ENCODE data around the gene RUNX2. TPM values are rescaled to one million over a fixed set of nuclear protein-coding genes. Genes with fewer than 3 reads are reported as not detected.
A peak's percentile ranks its signal among the peaks of the same experiment; 100 is the strongest.

The RUNX2 gene
- total RNA-seq, 4 donors from 2014 or later: 0.65 to 2.4 (median 1.3) TPM

DNA sequence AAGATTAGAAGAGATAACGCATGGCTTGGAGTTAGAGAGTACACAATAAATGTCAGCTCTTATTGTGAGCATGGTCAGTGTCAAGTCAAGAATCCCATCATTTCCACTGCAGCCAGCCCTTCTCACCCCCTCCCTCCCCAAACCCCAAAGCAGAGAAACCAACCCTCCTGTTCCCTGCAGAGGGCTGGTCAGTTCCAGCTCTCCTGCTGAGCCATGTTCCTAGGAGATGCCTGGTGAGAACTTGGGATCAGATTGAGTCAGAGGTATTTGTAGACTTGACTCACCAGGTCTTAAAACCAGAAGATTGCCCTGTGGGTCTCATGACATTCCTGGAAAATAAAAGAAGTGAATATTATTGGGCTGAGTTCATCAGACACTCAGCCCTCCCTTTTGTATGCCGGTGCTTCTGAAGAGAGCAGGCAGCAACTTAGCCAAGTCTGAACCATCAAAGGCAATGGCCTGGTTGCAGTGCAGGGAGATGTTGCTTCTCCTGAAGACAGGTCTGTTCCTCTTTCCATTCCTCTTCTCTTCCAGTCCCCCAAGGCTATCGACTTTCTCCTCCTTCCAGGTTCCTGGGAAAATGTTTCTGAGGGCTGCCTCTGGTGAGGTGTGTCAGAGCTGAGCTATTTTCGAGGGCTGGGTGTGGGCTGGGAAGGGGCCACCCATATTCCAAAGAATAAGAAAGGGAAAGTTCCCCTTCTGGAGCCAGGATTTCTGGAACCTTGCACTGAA lies 327.8 kb downstream of the RUNX2 start:
- DNase-seq (ENCODE audit: low spot score) (no peak), ATAC-seq (ENCODE audit: low FRiP score) (no peak)
- TF ChIP-seq, protein P1, sequence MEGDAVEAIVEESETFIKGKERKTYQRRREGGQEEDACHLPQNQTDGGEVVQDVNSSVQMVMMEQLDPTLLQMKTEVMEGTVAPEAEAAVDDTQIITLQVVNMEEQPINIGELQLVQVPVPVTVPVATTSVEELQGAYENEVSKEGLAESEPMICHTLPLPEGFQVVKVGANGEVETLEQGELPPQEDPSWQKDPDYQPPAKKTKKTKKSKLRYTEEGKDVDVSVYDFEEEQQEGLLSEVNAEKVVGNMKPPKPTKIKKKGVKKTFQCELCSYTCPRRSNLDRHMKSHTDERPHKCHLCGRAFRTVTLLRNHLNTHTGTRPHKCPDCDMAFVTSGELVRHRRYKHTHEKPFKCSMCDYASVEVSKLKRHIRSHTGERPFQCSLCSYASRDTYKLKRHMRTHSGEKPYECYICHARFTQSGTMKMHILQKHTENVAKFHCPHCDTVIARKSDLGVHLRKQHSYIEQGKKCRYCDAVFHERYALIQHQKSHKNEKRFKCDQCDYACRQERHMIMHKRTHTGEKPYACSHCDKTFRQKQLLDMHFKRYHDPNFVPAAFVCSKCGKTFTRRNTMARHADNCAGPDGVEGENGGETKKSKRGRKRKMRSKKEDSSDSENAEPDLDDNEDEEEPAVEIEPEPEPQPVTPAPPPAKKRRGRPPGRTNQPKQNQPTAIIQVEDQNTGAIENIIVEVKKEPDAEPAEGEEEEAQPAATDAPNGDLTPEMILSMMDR (IDR thresholded peaks at IDR 0.05): no peak

DNA sequence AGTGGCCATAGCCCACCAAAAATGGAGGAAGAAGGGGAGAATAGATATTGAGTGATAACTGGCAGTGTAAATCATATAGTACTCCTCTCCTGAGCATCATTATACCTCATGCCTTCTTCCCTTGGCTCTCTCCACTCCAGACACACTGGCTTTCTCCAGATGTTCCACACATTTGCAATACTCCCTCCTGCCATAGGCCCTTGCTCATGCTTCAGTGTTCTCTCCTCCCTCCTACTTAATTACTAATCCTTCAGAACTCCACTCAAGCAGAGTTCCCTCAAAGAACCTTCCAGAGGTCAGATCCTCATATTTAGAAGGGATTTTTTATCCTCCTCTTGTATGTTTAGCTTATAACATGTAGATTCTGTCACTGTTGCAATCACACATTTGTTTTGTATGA lies 329.1 kb downstream of the RUNX2 start:
- TF ChIP-seq, protein P1 (IDR thresholded peaks at IDR 0.05): no peak
- no peak for DNase-seq (ENCODE audit: low spot score)

DNA sequence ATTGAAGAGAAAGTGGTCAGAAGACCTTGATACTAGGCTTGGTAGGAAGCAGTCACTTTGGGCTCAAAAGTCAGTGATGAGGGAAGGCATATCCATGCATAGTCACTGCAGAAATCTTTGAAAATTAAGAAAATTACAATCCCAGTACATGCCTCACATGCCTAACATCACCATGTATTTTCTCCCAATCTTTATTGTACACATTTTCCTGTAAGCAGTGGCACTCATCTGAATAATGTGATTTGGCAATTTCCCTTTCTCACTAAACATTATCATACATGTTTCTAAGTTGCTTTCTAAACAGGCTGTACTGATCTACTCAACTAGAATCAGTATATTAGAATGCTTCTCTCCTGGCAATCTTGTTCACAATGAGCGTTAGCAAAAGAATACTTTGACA lies 330.3 kb downstream of the RUNX2 start:
- DNase-seq (ENCODE audit: low spot score) (no peak), ATAC-seq (ENCODE audit: low FRiP score) (no peak)
- TF ChIP-seq, protein P1 (IDR thresholded peaks at IDR 0.05): no peak

More for the DNA sequence above, 329.1 kb downstream of the RUNX2 start:
- ATAC-seq (ENCODE audit: low FRiP score): no peak

DNA sequence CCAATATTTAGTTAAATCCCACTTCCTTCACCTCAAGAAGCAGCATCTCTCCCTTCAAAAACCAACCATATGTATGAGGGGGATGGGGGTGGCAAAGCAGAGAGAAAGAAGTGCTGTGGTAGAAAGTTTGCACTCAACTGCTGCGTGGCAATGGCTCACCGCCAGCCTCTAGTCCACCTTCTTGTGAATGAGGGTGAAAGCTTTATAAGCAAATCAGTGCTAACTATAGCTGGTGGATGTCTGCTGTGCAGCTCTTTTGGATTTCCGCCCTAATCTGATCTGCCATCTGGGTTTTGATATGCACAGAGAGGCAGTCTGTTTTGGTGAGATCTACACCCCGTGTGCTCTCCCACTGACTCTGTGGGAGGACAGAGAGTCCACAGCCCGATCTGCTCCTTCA lies 330.8 kb downstream of the RUNX2 start:
- no peak for DNase-seq (ENCODE audit: low spot score)
- TF ChIP-seq, protein P1 (IDR thresholded peaks at IDR 0.05): no peak
- no peak for ATAC-seq (ENCODE audit: low FRiP score)

DNA sequence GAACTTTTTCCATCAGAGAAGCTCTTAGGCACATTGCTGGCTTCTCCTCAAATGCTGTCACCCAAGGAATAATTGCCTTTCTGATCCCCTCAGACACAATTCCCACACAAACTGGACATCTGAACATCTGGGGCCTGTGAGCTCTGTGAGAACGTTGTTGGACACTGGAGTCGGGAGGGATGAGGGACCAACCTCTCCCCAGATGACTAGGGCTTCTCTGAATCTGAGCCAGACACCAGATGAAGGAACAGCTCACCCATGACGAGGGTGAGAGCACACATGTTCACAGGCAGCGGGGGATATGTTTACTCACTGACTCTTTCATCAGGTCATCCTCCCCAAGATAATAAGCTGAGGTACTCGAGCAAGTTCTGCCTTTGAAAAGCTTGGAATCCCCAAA lies 333.5 kb downstream of the RUNX2 start:
- no peak for ATAC-seq (ENCODE audit: low FRiP score)
- DNase-seq (ENCODE audit: low spot score): no peak
- TF ChIP-seq, protein P1 (IDR thresholded peaks at IDR 0.05): no peak

DNA sequence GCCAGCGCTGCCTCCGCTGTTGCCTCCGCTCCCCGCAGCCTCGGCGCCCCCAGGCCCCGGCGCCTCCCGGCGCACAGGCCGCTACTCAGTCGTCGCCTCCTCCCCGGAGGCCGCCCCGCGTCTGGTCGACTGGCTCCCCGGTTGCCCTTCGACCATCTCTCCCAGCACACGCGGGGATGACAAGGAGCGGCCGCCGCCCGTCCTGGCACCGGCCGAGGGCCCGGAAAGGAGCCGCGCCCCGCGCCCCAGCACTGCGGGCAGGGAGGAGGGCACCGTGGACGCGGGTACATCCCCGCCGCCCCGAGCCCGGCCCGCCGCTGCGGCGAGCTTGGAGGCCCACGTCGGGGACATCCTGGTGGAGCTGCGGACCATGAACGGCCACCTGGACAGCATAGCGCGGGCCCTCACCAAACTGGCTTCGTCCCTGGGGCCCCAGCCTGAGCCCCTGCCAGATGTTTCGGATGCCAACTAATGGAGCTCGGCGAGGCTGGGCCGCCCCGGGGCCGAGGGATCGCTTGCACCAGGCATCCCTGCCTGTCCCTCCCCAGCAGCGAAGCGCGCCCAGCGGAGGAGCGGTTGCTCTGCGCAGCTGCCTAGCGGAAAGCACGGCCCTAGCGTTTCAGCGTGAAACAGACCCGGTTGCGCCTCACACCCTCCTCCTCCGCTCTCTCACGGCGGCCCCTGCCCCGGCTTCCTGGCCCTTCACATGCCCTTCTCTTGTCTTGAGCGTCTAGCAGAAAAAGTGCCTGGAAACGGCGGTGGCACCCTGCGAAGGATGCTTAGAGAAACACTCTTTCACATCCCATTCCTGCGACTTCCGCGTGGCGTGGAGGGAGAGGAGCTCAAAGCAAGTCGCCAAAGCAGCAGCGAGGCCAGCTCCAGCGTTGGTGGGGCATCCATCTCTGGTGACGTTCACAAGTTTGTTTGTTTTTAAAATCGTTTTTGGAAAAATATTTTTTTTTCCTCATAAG lies 335.4 kb downstream of the RUNX2 start:
- no peak for DNase-seq (ENCODE audit: low spot score)
- ATAC-seq (ENCODE audit: low FRiP score): peak; percentile 76
- TF ChIP-seq, protein P1 (IDR thresholded peaks at IDR 0.05): no peak

Data from omental fat pad (tissue), 4 donors.